Transverse colon (tissue), 4 donors: Measurements from ENCODE around the gene SP1.

Experiments
- CTCF ChIP-seq, 5 experiments: fragments of 200-600 bp in 3 of 5; fragments of 450-650 bp in 2 of 5; sonication (generic) in 3 of 5; IDR thresholded peaks; 1 replicate in 2 of 5; 2 replicates in 3 of 5; pipeline ENCODE4 v1.5.1; 2016 to 2017; ENCODE audit warnings: antibody characterized with exemption in 5 of 5, inconsistent platforms in 3 of 5, mild to moderate bottlenecking in 2 of 5, moderate library complexity in 1 of 5
- EP300 ChIP-seq: sonication (generic); formaldehyde crosslinking; IDR thresholded peaks from one replicate; pipeline ENCODE4 v1.6.1; 2017; ENCODE audit warnings: antibody characterized with exemption, low read depth
- POLR2A ChIP-seq: fragments of 450-650 bp; IDR thresholded peaks from one replicate; pipeline ENCODE4 v1.6.1; 2016; ENCODE audit warnings: antibody characterized with exemption, mild to moderate bottlenecking, moderate library complexity
- POLR2AphosphoS5 ChIP-seq, 3 donors: sonication (generic); formaldehyde crosslinking; IDR thresholded peaks; one replicate each; pipeline ENCODE4 v1.6.1; 2016; ENCODE audit warnings: antibody characterized with exemption in 3 of 3

- no peak for TF ChIP-seq CTCF (IDR thresholded peaks at IDR 0.05)
- no peak for TF ChIP-seq POLR2A
- TF ChIP-seq POLR2AphosphoS5 (IDR thresholded peaks at IDR 0.05), result no peak
- no peak for TF ChIP-seq EP300
These were observed 24.9 kb upstream of the SP1 start for GRCh38 chr12:53355121-53355520.
